OCI-LY3 (cell line): Measurements from ENCODE around the gene R3HDM2.
"Not testable (repeated sequence)": the region's sequence is repeated elsewhere in the genome, so short reads cannot be mapped to it uniquely, and the experiment has no call there.

Source experiments
- H2AFZ ChIP-seq: fragments of 200-600, 300-600 bp; shearing (Covaris generic); 2 replicates; pipeline ENCODE4 v1.6.0; 2014; ENCODE audit warnings: antibody characterized with exemption, low read depth, low read length
- H3K27ac ChIP-seq: fragments of 200-600, 300-600 bp; sonication (generic); 2 replicates; pipeline ENCODE4 v1.5.1; 2014; ENCODE audit warnings: mild to moderate bottlenecking, low read length, moderate library complexity, mixed read lengths
- H3K27me3 ChIP-seq: fragments of 200-600, 300-600 bp; sonication (generic); 2 replicates; pipeline ENCODE4 v1.6.1; 2014; ENCODE audit warnings: low read depth, low read length, mixed read lengths
- H3K36me3 ChIP-seq: fragments of 200-600, 300-600 bp; sonication (generic); replicated peaks from 2 replicates; pipeline ENCODE3; 2014; ENCODE audit warnings: low read depth, low read length, mixed read lengths
- H3K4me1 ChIP-seq: fragments of 300-600, 200-600 bp; sonication (generic); 2 replicates; pipeline ENCODE4 v1.6.1; 2014; ENCODE audit warnings: low read length, mixed read lengths
- H3K4me2 ChIP-seq: fragments of 200-600, 300-600 bp; sonication (generic); 2 replicates; pipeline ENCODE4 v1.6.1; 2014; ENCODE audit warnings: low read length, mixed read lengths
- H3K4me3 ChIP-seq: fragments of 300-600, 200-600 bp; sonication (generic); 2 replicates; pipeline ENCODE4 v1.5.1; 2014; ENCODE audit warnings: antibody characterized with exemption, mild to moderate bottlenecking, low read length, moderate library complexity
- H3K79me2 ChIP-seq: fragments of 300-600, 200-600 bp; shearing (Covaris generic); 2 replicates; pipeline ENCODE4 v1.6.1; 2014; ENCODE audit warnings: mild to moderate bottlenecking, low read length, mixed read lengths
- H3K9ac ChIP-seq: fragments of 300-600, 200-600 bp; shearing (Covaris generic); 2 replicates; pipeline ENCODE4 v1.6.0; 2014; ENCODE audit warnings: mild to moderate bottlenecking, low read length, moderate library complexity
- H3K9me3 ChIP-seq: fragments of 200-600, 300-600 bp; shearing (Covaris generic); 2 replicates; pipeline ENCODE4 v1.6.1; 2014; ENCODE audit warnings: low read length, mixed read lengths; ENCODE audit not compliant: insufficient read depth
- H4K20me1 ChIP-seq: fragments of 200-600, 300-600 bp; sonication (generic); 2 replicates; pipeline ENCODE4 v1.6.1; 2016; ENCODE audit warnings: low read length, mixed read lengths; ENCODE audit not compliant: insufficient read depth
- CTCF ChIP-seq: fragments of 200-600, 300-600 bp; sonication (generic); IDR thresholded peaks from 2 replicates; pipeline ENCODE4 v1.5.1; 2014; ENCODE audit warnings: antibody characterized with exemption, low read length, low read depth
- EZH2phosphoT487 ChIP-seq: fragments of 200-600 bp; shearing (Covaris generic); IDR thresholded peaks from 2 replicates; pipeline ENCODE4 v1.6.1; 2018; ENCODE audit warnings: antibody characterized with exemption, mixed run types, low read depth

The R3HDM2 gene

DNA sequence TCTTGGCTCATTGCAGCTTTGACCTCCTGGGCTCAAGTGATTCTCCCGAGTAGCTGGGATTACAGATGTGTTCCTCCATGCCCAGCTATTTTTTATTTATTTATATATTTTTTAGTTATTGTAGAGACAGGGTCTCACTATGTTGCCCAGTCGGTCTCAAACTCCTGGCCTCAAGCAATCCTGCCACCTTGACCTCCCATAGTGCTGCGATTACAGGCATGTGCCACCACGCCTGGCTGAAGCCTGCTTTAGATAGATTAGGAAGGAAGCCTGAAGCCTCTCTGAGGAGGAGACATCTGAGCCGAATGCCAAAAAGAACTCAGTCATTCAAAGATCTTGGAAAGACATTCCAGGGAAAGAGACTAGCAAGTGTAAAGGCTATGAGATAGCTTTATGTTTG, 13.9 kb upstream of the R3HDM2 start:
- TF ChIP-seq EZH2phosphoT487 (no peak), CTCF (no peak)

GRCh38 chr12:57444337-57444736, 13.5 kb upstream of the R3HDM2 start:
- H3K79me2 ChIP-seq, H4K20me1 ChIP-seq, H3K9me3 ChIP-seq, H3K36me3 ChIP-seq, H3K9ac ChIP-seq, H3K4me1 ChIP-seq, H3K27ac ChIP-seq, H2AFZ ChIP-seq, H3K27me3 ChIP-seq, H3K4me2 ChIP-seq, H3K4me3 ChIP-seq: not testable (repeated sequence)

More for the DNA sequence above, 13.9 kb upstream of the R3HDM2 start:
- Histone ChIP-seq H3K27me3 (no peaks in the 10 kb centered on the region), H3K4me2 (no peak overlapping the region), H3K9me3 (no peaks in the 10 kb centered on the region), H2AFZ (0 out of 2 replicates have a peak overlapping the region, but pooled peaks have one; percentile 37), H3K27ac (no peak overlapping the region), H3K36me3 (no peaks in the 10 kb centered on the region), H4K20me1 (no peaks in the 10 kb centered on the region), H3K79me2 (no peaks in the 10 kb centered on the region), H3K9ac (no peak overlapping the region), H3K4me3 (no peak overlapping the region), H3K4me1 (peaks cover 7% of the 10 kb centered on the region)

DNA sequence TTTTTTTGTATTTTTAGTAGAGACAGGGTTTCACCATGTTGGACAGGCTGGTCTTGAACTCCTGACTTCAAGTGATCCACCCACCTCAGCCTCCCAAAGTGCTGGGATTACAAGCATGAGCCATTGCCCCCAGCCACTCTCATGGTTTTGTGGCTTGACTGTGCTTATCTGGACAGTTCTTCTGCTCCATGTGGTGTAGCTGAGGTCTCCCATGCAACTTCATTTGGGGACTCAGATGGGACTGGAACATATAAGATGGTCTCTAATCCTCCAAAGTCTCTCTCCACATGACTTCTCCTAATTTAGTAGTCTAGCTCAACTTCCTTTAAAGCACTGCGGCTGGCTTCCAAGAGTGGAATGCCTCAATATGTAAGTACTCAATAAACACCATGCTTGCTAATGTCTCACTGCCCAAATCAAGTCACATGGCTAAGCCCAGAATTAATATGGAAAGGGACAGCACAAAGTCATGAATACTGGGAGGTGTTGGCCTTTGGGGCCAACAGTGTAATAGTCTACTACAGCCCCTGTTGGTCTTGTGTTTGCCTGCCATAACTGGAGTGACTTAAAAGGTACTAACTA, 11.1 kb upstream of the R3HDM2 start:
- no peaks in the 10 kb centered on the region for H3K27me3 ChIP-seq
- peaks cover 7% of the 10 kb centered on the region for H3K4me1 ChIP-seq
- no peaks in the 10 kb centered on the region for H3K79me2 ChIP-seq
- no peak overlapping the region for H3K4me3 ChIP-seq
- no peaks in the 10 kb centered on the region for H4K20me1 ChIP-seq
- no peak overlapping the region for H2AFZ ChIP-seq
- H3K4me2 ChIP-seq, result no peak overlapping the region
- H3K27ac ChIP-seq, result no peak overlapping the region
- H3K9me3 ChIP-seq, result no peaks in the 10 kb centered on the region
- no peaks in the 10 kb centered on the region for H3K36me3 ChIP-seq
- no peak overlapping the region for H3K9ac ChIP-seq
- TF ChIP-seq CTCF (no peak), EZH2phosphoT487 (no peak)

GRCh38 chr12:57441393-57441792, 10.6 kb upstream of the R3HDM2 start:
- not testable (repeated sequence) for H3K4me3 ChIP-seq, H3K4me1 ChIP-seq, H3K79me2 ChIP-seq, H3K9me3 ChIP-seq, H3K9ac ChIP-seq, H3K36me3 ChIP-seq, H4K20me1 ChIP-seq, H2AFZ ChIP-seq, H3K27ac ChIP-seq, H3K4me2 ChIP-seq, H3K27me3 ChIP-seq

GRCh38 chr12:57439762-57440266, 9.0 kb upstream of the R3HDM2 start:
- Histone ChIP-seq H4K20me1 (no peaks in the 10 kb centered on the region), H3K27ac (no peak overlapping the region), H3K4me1 (peaks cover under 1% of the 10 kb centered on the region), H3K79me2 (no peaks in the 10 kb centered on the region), H3K4me2 (no peak overlapping the region), H3K9ac (no peak overlapping the region), H2AFZ (no peak overlapping the region), H3K4me3 (no peak overlapping the region), H3K27me3 (no peaks in the 10 kb centered on the region), H3K9me3 (no peaks in the 10 kb centered on the region), H3K36me3 (no peaks in the 10 kb centered on the region)
- TF ChIP-seq CTCF (no peak), EZH2phosphoT487 (no peak)
